EL (cell line): ENCODE measurements around the gene GRIN1.

Experiments
- DNase-seq: peaks from one replicate; pipeline ENCODE4 v3.0.0-alpha.2; 2016

GRIN1 gene

DNA sequence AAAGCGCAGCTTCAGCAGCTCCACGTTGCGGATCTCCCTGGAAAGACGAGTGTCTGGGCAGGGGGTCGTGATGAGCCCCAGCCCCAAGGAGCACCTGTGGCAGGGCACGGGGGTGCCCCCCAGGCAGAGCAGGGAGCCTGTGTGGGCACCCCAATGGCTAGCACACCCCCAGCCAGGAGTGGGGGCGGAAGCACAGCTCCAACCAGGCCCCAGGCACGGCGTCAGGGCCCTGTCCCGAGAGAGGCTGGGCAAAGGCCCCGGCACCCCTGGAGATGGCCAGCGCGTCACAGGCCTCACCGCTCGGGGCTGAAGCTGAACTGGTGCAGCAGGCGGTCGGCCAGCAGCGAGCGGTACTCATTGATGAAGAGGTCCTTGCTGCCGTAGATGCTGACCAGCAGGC is 41.5 kb downstream of the GRIN1 start:
- no peak for DNase-seq

DNA sequence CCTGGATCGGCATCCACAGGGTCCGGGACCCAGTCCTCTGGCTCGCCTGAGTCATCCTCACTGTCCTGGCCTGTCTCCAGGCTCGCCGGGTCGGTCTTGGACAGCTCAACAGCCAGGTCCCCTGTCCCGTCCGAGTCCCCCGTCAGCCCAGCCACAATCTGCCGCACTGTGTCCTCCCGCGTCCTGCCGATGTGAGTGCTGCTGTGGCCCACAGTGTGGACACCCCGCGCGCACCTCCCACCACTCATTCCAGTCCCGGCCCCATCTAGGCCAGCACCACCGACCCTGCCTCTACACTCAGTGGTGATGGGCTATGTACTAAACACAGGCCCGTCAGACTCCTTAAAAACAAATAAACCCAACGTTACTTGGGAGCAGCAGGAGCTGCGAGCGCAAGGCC is 42.7 kb downstream of the GRIN1 start:
- DNase-seq, result no peak

DNA sequence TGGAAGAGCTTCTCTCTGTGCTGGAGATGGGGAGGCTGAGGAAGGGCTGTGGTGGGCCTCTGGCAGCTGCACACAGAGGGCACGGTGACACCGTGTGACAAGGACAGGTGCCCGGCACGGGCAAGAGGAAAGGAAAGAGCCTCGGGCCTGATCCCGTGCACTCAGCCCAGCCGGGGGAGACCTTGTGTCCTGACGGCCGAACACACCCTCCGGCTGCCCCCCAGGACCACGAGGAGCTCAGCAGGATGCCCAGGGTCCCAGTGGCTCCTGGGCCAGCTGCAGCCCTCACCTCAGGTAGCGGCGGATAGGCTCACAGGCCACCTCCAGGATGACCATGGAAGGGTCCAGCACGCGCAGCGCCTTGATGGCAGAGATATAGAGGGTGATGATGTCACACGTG is 43.9 kb downstream of the GRIN1 start:
- DNase-seq, result no peak

DNA sequence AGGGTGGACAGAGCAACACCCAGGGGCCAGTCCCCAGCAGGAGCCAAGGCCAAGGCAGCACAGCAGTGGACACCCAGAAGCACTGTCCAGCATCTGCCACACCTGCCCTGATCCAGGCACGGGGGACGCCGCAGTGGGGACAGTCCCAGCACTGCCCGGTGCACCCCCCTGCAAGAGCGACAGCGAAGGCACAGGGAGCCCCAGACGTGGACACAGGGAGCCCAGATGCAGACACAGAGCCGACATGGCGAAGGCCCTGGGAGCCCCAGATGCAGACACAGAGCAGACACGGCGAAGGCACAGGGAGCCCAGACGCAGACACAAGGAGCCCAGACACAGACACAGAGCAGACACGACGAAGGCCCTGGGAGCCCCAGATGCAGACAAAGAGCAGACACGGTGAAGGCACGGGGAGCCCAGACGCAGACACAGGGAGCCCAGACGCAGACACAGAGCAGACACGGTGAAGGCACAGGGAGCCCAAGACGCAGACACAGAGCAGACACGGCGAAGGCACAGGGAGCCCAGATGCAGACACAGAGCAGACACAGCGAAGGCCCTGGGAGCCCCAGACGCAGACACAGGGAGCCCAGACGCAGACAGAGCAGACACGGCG is 45.1 kb downstream of the GRIN1 start:
- DNase-seq, result no peak

DNA sequence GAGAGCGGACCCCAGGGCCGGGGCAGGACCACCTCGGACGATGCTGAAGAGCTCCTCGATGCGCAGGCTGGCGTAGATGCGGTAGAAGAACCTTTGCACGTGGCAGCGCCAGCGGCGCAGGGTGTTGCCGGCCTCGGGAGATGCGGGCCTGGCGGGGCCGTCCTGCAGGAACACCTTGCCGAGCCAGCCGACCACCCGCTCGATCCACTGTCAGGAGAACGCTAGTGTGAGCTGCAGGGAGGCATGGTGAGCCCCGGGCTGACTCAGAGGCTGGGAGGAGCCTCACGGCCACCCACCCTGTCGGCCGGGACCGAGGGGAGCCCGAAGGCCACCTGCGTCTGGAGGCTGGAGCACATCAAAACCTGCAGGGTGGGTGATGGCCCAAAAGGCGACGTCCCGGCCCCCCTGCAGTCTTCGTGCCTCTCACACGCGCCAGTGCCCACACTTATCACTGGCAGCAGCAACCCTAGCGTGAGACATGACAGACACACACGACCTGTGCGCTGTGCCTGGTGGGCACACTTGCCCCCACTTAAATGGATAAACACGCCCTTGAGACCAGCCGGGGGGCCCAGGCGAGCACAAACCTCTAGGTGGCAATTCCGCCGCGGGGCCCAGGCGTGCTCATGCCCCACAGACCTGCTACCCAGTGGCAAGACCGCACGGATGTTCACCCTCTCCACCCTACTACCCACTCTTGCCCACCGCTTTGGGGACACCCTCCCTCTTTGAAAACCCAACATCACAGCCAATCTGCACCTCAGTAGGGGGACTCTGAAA is 46.1 kb downstream of the GRIN1 start:
- no peak for DNase-seq

DNA sequence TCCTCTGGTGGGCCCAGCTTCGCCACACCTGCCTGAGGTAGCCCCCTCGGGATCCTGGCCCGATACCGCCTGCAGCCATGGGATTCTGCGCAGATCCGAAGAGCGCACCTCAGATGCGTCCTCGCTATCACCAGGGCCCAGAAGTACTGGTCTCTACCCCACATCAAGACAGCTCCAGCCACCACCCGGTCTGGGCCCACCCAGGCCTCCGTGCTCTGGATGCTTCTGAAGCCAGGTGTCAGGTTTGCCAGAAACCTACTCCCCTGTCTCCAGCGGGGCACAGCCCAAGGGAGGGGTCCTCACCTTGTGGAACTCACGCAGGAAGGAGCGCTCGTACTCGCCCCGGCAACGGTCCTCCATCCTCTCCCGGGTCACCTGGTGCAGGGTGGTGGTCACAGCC is 47.0 kb downstream of the GRIN1 start:
- DNase-seq, result no peak

DNA sequence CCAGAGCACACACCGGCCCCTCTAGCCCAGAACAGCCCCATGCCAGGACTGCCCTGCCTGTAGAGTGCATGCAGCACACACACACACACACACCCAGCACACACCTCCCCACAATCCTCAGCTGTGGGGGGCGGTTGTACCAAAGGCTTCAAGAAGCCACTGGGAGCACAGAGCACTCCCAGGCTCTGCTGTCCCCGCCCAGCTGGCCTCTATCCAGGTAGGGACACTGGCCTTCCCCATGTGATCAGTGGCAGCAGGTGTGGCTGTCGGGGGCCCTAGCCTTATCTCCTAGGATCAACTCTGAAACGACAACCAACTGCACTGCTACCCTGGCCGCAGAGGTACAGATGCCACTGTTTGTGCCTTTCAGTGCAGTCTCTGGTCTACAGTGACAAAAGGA is 47.4 kb downstream of the GRIN1 start:
- no peak for DNase-seq

DNA sequence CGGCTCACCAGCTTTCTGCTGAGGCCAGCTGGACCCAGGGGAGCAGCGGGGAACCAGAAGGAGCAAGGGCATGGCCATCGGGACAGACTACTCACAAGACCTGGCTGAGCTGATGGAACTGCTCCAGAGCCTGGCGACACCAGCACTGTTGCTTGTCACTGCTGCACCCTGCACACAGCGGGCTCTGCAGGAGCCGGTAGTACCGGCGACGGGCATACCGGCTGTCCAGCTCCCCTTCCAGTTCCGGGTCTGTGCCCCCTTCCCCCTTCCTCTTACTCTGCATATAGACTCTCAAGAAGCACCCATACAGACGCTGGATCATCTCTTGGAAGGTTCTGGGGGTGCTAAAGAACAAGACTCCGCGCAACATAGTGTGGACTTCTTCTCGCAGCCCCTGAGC is 48.4 kb downstream of the GRIN1 start:
- no peak for DNase-seq

DNA sequence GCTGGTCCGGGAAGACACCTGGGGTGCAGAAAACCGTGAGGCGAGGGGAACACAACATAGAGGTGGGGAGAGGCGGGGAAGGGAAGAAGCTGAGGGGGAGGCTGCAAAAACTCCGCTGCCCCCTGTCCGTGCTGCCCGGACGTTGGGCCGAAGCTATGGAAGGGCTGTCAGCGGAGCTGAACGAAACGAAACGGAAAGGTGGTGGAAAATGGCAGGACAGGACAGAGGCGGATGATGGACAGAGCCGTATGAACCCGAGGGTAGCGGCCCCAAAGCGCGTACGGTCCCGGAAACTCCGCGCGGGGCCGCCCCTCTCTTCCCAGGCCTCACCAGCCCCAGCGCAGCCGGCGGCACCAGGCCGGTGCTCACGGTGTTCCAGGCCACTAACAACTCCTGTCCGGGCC is 49.1 kb downstream of the GRIN1 start:
- DNase-seq, result no peak

DNA sequence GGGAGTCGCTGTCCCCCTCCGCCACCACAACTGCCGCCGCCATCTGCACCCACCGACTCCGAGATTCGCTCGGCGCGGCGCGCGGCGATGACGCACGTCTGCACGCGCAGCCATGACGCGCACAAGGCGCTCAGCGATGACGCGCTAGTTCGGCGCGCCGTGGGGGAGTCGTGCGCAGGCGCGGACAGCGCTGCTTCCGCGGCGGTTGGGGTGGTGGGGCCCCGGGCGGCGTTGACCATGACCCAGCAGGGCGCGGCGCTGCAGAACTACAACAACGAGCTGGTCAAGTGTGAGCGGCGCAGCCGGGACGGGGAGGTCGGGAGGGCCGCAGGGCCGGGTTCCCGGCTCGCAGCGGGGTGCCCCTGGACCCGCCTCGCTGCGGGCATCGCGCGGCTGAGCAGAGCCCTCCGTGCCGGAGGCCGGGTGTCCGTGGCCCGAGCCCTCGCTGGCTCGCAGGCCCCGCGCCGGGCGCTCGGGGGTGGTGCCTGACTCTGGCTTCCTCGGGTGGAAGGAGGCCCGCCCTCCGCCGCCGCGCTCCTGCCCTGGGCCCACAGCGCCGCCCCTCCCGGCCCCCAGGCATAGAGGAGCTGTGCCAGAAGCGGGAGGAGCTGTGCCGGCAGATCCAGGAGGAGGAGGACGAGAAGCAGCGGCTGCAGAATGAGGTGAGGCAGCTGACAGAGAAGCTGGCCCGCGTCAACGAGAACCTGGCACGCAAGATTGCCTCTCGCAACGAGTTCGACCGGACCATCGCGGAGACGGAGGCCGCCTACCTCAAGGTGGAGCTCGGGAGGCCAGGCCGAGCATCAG is 49.7 kb downstream of the GRIN1 start, which contains the start of the genes ANAPC2 and SSNA1:
TSS of gene ANAPC2 (minus strand) at position 71 of the 807 bp plus-strand sequence. CDS start at position 43, 28 bp downstream.
TSS of gene SSNA1 (plus strand) at position 187 of the 807 bp plus-strand sequence. CDS start at position 238, 51 bp downstream.
- peak; percentile 91 for DNase-seq

DNA sequence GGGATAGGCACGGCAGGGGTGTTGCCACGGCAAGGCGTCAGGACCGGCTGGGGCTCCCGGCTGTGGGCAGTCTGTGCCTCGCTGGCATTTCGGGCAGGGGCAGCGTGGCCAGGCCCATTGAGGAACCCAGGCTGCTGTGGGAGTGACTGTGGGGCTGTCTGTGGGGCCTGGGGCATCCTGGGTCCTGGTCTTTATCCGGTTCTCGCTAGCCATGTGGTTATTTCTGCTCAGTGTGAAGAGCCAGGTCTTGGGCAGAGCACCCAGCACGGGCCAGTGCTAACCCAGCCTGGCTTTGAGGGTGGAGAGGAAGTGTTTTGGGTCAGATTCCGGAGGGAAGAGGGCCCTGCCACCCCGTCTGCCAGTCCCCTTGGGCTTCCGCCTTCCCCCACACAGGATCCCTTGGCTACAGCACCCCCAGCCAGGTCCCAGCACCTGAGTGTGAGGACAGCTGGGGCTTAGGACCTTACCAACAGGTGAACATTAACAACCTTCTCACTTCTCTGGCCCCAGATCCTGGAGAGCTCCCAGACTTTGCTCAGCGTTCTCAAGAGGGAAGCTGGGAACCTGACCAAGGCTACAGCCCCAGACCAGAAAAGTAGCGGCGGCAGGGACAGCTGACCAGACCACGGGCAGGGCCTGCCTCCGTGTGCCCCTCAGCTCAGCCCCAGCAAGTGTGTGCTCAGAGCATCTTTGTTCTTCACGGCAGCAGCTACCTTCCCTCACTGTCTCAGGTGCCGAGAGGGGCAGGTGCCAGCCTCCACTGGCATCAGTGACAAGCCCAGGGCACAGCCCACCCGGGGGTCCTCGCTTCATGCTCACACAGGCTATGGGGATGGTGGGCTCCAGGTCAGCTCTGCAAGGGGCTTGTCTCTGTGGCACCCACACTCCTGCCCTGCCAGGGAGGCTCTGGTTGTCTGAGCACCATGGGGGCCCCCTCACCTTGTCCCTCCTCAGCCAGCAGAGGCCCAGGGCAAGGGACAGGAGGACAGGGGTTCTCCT is 50.6 kb downstream of the GRIN1 start:
- DNase-seq, result no peak

DNA sequence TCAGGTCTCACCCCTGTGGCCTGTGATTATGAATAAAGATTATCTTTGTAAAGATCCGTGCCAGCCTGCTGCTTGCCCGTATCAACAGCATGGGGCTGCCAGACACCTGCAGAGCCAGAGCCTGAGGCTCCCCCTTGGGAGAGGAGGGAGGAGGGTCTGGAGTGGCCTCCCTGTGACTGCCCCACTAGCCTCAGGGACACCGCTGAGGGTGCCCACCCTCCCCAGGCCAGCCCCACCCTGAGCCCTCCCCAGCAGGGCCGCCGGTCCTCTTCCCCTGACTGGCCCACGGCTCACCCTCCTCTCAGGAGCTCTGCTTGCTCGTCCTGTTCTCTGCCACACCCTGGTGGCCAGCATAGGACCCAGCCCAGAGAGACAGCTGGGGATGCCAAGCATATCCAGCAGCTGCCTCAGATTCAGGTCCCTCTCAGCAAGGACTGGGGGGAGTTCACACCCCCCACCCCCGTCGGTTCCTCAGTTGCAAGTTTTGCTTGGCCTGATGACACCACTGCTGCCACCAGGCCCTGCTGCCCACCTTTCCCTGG is 51.4 kb downstream of the GRIN1 start:
- DNase-seq, result no peak

DNA sequence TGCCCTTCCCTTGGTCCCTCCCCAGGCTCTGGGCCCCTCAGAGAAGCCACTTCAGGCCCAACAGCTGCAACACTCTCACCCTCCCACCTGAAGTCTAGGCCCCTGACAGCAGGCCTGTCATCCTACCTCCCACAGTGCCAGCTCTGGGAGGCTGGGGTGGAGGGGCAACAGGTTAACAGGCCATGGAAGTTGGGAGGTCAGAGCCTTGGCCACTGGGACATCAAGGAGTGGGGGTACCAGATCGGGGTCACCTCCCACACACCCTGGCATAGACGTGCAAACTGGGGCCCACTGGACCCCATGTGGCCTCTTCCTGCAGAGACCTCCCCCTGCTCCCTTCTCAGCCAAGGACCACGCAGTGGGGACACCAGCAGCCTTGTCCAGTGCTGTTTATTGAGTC is 52.3 kb downstream of the GRIN1 start:
- no peak for DNase-seq

DNA sequence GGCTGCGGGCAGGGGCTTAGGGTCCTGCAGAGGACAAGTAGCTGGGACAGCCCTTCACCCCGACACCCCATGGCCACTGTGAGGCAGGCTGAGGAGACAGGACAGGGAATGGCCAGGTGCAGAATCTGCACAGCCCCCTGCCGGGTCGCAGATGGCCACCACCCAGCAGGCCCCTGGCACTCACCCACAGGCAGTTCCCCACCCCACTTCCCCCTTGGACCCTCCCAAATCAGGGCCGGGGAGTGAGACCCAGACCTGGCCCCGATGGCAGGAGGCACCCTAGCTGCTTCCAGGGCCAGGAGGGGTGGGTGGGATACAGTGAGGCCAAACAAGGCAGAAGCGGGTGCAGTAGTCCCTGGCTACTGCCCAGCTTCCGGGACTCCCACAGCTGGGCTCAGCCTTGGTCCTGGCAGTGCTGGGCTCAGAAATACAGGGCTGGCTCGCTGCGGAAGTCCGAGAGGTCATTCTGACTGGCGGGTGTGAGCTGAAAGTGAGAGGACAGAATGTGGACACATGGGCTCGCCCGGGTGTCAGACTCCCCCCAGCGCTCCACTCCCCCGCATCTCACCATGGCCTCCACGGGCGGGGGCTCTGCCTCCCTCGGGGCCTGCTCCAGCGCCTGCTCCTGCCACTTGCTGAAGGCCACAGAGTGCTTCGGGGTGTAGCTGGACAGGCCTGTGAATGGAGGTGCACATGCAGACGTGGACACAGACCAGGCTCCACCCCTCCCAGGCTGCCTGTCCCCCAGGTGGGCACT is 52.9 kb downstream of the GRIN1 start:
- DNase-seq, result no peak

DNA sequence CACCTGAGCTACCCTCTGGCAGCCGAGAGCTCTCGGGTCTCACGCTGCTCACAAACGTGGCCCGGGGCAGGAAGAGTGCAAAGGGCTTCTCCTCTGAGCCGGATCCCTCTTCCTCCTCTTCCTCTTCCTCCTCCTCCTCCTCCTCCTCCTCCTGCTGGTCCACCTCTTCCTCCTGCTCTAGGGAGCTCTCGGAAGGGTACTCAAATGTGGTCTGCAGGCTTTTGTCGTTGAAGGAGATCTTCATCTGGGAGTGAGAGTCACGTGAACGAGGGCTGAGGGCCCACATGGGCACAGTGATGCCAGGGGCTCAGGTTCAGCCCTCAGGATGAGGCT is 53.5 kb downstream of the GRIN1 start:
- DNase-seq, result no peak

DNA sequence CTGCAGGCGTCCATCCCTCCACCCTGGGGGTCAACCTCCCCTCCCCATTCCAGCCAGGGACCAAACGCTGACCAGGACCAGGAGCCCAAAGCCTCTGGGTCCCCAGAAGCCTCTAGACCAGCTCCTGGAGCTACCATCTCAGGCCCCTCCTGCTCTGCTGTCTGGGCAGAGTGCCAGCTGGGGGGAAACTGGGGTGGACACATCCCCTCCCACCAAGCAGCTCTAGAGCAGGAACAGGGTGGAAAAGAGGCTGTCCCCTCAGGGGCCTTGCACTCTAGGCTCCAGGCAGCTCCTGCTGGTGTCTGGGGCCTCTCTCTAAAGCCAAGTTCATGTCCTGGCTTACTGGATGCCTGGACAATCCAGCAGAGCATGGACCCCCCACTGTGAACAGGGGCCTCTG is 53.9 kb downstream of the GRIN1 start:
- DNase-seq, result no peak

DNA sequence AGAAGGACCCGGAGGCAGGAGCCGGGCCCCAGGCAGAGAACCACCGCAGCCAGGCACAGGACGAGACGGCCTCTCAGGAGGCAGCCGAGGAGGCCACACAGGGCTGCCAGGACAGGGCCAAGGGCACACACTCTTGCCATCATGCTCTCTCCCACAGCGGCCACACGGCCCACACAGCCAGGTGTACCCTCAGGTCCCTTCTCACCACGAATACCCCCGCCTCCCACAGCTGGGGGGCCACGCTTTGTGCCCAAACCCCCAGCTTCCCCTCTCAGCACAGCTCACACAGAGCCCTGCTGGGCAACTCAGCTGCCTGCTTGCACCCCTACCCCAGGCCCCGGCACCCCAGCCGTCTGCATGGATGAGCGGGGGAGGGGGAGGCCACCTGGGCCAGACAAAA is 54.8 kb downstream of the GRIN1 start:
- DNase-seq, result no peak

DNA sequence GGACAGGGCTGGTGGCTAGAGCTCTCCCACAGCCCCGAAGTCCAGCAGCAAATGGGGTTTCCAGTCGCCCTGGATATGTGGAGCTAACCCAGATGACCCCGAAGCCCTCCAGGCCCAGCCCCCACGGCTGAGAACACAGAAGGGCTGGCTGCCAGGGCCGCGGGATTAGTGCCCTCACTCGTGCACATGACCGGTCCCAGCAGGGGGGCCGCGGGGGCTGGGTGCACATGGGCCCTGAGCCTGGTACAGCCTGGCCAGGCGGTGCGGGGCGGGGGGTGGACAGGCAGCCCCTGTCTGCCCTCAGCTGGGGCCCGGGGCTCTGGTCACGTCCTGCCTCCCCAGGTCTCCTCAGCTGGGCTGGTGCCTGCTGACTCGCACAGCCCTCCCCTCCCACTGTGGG is 55.4 kb downstream of the GRIN1 start:
- DNase-seq, result no peak

DNA sequence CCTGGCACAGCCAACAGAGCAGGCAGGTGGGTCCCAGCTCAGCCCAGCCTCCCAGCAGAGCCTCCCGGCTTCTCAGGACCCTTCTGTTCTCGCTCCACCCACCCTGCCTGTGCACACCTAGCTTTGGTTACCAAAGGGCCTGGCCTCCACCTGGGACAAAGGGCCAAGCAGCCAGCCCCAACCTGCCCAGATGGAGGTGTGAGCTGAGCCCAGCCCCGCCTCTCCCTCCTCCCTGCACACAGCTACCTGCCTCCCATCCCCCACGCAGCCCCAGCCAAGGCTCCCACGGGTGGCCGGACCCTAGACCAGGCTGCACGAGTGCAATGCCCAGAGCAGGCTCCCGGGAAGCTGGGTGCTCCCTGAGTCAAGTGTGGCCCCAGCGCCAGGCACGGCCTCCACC is 56.0 kb downstream of the GRIN1 start:
- DNase-seq, result no peak

DNA sequence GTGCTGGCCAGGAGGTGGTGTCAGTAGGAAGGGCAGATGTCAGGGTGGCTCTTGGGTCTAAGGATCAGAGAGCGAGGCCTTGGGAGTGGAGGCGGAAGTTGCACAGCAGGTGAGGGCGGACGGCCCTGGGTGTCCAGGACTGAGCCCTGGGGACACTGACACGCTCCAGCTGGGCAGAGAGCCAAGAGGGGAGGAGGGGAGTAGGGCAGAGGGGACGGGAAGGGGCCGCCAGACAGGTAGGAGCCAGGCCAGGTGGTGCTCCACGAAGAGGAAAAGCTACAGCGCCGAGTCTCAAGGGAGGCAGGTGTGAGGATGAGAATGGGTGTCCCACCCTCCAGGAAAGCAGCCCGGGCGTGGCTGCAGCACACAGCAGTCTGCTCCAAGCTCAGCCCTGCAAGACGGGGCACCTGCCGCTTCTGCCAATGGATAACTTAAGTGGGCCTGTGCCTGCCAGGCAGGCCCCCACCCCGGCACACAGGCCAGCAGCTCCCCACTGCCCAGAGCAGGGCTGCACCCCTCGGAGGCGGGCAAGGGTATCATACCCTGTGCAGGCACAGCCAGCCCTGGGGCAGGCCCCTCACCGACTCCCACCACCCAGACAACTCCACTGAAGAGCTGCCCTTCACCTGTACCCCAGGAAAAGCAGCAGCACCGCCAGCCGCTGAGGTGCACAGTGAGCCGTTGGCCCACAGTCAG is 56.7 kb downstream of the GRIN1 start:
- no peak for DNase-seq
